ENCODE results near the gene SLC25A40.

- TF ChIP-seq EZH2 (IDR thresholded peaks at IDR 0.05; ENCODE audit: borderline replicate concordance, low read depth, low read length, severe bottlenecking) (no peak), CTCF (IDR thresholded peaks at IDR 0.05; ENCODE audit: borderline replicate concordance, extremely low read depth, low read length, poor library complexity, severe bottlenecking) (no peak)
These were observed 692 bp upstream of the SLC25A40 start for GRCh38 chr7:87876869-87877234.

All from DND-41 (cell line).